ENCODE data around the gene RAB1B.
"Not testable (repeated sequence)": the region's sequence is repeated elsewhere in the genome, so short reads cannot be mapped to it uniquely, and the experiment has no call there.

DNA sequence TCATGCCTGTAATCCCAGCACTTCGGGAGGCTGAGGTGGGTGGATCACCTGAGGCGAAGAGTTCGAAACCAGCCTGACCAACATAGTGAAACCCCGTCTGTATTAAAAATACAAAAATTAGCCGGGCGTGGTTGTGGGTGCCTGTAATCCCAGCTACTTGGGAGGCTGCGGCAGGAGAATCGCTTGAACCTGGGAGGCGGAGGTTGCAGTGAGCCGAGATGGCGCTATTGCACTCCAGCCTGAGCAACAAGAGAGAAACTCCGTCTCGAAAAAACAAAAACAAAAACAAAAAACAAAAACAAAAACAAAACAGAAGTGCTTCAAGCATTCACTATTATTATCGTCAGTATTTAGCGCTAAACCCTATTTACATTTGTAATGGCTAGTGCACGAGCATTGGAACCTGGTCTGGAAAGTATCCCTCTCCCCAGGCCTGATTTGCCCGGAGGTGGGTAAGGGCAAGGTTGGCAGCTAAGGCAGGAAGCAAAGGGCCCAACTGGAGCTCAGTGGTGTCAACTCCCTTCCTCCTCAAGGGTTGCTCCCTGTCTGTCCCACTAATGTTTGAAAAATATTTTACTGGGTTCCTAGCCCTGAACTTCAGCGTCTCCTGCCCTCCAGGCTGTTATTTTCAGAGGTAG, 42.5 kb downstream of the RAB1B start:
- TF ChIP-seq, protein P1, sequence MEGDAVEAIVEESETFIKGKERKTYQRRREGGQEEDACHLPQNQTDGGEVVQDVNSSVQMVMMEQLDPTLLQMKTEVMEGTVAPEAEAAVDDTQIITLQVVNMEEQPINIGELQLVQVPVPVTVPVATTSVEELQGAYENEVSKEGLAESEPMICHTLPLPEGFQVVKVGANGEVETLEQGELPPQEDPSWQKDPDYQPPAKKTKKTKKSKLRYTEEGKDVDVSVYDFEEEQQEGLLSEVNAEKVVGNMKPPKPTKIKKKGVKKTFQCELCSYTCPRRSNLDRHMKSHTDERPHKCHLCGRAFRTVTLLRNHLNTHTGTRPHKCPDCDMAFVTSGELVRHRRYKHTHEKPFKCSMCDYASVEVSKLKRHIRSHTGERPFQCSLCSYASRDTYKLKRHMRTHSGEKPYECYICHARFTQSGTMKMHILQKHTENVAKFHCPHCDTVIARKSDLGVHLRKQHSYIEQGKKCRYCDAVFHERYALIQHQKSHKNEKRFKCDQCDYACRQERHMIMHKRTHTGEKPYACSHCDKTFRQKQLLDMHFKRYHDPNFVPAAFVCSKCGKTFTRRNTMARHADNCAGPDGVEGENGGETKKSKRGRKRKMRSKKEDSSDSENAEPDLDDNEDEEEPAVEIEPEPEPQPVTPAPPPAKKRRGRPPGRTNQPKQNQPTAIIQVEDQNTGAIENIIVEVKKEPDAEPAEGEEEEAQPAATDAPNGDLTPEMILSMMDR (conservative IDR thresholded peaks at IDR 0.05; ENCODE audit: low read depth, low read length): not testable (repeated sequence)
- TF ChIP-seq EZH2 (IDR thresholded peaks at IDR 0.05; ENCODE audit: low read length, unreplicated experiment); EZH2phosphoT487 (IDR thresholded peaks at IDR 0.05; ENCODE audit: borderline replicate concordance, low read length): not testable (repeated sequence)

Measured in PC-3 (cell line).